Measurements from ENCODE around the gene RPL6.

DNA sequence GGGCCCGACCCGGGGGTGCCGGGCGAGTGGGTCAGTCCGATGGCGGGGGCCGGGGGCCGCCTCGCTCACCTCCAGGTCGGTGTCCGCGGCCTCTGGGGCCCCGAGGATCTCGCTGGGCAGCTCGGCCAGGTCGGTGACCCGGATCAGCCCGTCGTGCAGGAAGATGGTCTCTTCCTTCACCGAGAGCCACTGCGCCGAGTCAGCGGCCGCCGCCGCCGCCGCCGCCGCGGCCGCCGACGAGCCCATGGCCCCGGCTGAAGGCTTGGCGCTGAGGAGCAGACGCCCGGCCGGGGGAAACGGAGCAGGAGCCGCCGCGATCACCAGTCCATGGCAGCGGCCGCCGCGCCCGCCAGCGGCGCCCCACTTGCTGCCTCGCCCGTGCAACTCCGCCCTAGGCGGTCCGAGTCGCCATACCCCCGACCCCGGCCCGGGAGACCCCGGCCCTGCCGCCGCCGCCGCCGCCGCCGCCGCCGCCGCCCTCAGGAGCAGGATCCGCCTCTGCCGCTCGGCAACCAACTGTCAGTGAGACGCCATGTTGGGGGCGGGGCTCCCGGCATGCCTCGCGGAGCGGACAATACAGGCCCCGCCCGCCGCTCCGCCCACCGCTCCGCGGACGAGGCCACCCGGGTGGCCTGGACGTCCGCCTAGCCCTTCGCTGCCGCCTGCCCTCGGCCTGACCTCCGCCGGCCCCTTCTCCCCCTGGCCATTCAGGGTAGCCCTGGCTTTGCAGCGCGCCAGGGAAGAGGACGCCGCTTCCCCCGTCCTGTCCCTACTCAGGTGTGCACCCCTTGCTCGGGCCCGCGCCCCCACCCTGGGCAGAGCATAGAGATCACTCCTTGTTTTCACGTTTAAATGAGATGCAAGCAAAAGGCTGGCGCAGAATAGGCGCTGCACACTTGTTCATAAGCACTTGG, 27.3 kb downstream of the RPL6 start, which contains the start of gene HECTD4:
- TF ChIP-seq, protein P1, sequence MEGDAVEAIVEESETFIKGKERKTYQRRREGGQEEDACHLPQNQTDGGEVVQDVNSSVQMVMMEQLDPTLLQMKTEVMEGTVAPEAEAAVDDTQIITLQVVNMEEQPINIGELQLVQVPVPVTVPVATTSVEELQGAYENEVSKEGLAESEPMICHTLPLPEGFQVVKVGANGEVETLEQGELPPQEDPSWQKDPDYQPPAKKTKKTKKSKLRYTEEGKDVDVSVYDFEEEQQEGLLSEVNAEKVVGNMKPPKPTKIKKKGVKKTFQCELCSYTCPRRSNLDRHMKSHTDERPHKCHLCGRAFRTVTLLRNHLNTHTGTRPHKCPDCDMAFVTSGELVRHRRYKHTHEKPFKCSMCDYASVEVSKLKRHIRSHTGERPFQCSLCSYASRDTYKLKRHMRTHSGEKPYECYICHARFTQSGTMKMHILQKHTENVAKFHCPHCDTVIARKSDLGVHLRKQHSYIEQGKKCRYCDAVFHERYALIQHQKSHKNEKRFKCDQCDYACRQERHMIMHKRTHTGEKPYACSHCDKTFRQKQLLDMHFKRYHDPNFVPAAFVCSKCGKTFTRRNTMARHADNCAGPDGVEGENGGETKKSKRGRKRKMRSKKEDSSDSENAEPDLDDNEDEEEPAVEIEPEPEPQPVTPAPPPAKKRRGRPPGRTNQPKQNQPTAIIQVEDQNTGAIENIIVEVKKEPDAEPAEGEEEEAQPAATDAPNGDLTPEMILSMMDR (IDR thresholded peaks at IDR 0.05; ENCODE audit: low read length): no peak
- no peak for TF ChIP-seq EZH2 (IDR thresholded peaks at IDR 0.05; ENCODE audit: borderline replicate concordance, low read length)
